ENCODE measurements around the gene TCN2. TPM values are rescaled to one million over a fixed set of nuclear protein-coding genes. Genes with fewer than 3 reads are reported as not detected.
"Not testable (repeated sequence)": the region's sequence is repeated elsewhere in the genome, so short reads cannot be mapped to it uniquely, and the experiment has no call there.

TCN2 gene
- total RNA-seq, 1 donor = 18.8 TPM

GRCh38 chr22:30565341-30565740, 41.6 kb upstream of the TCN2 start:
- Histone ChIP-seq H3K4me3 (ENCODE audit: insufficient read depth, low read length) (no peak overlapping the region), H3K27me3 (ENCODE audit: insufficient read depth, low read length) (peaks cover 16% of the 10 kb centered on the region), H3K9me3 (ENCODE audit: low read depth, low read length) (no peaks in the 10 kb centered on the region), H3K4me1 (ENCODE audit: insufficient read depth, low read length) (no peaks in the 10 kb centered on the region), H3K27ac (ENCODE audit: low read depth, low read length) (no peak overlapping the region), H4K20me1 (ENCODE audit: insufficient read depth, low read length) (no peaks in the 10 kb centered on the region), H2AFZ (ENCODE audit: low read length) (no peak overlapping the region), H3K79me2 (ENCODE audit: insufficient read depth, low read length) (no peaks in the 10 kb centered on the region), H3K4me2 (ENCODE audit: insufficient read depth, low read length) (no peak overlapping the region), H3K36me3 (ENCODE audit: insufficient read depth, low read length) (no peaks in the 10 kb centered on the region)
- TF ChIP-seq CTCF (IDR thresholded peaks at IDR 0.05; ENCODE audit: extremely low read depth, low read depth, low read length) = no peak
- peak; percentile 60 for DNase-seq (ENCODE audit: insufficient read length, low spot score, missing footprints)

GRCh38 chr22:30566125-30566524, 40.8 kb upstream of the TCN2 start:
- H3K4me2 ChIP-seq (ENCODE audit: insufficient read depth, low read length) = no peak overlapping the region
- H2AFZ ChIP-seq (ENCODE audit: low read length) = no peak overlapping the region
- no peaks in the 10 kb centered on the region for H3K9me3 ChIP-seq (ENCODE audit: low read depth, low read length)
- H3K36me3 ChIP-seq (ENCODE audit: insufficient read depth, low read length) = no peaks in the 10 kb centered on the region
- no peak overlapping the region for H3K27ac ChIP-seq (ENCODE audit: low read depth, low read length)
- H3K4me1 ChIP-seq (ENCODE audit: insufficient read depth, low read length) = no peaks in the 10 kb centered on the region
- TF ChIP-seq CTCF (IDR thresholded peaks at IDR 0.05; ENCODE audit: extremely low read depth, low read depth, low read length) = no peak
- H3K4me3 ChIP-seq (ENCODE audit: insufficient read depth, low read length) = no peak overlapping the region
- H4K20me1 ChIP-seq (ENCODE audit: insufficient read depth, low read length) = no peaks in the 10 kb centered on the region
- H3K79me2 ChIP-seq (ENCODE audit: insufficient read depth, low read length) = no peaks in the 10 kb centered on the region
- peaks cover 19% of the 10 kb centered on the region for H3K27me3 ChIP-seq (ENCODE audit: insufficient read depth, low read length)
- peak; percentile 72 for DNase-seq (ENCODE audit: insufficient read length, low spot score, missing footprints)

- H3K79me2 ChIP-seq (ENCODE audit: insufficient read depth, low read length); H3K9me3 ChIP-seq (ENCODE audit: low read depth, low read length); H2AFZ ChIP-seq (ENCODE audit: low read length); H3K36me3 ChIP-seq (ENCODE audit: insufficient read depth, low read length); H4K20me1 ChIP-seq (ENCODE audit: insufficient read depth, low read length); H3K4me2 ChIP-seq (ENCODE audit: insufficient read depth, low read length); H3K27ac ChIP-seq (ENCODE audit: low read depth, low read length); H3K4me3 ChIP-seq (ENCODE audit: insufficient read depth, low read length); H3K4me1 ChIP-seq (ENCODE audit: insufficient read depth, low read length); DNase-seq (ENCODE audit: insufficient read length, low spot score, missing footprints): not testable (repeated sequence)
- peaks cover 20% of the 10 kb centered on the region for H3K27me3 ChIP-seq (ENCODE audit: insufficient read depth, low read length)
These were observed 39.7 kb upstream of the TCN2 start for GRCh38 chr22:30567277-30567676.

GRCh38 chr22:30568137-30568805, 38.7 kb upstream of the TCN2 start:
- TF ChIP-seq CTCF (IDR thresholded peaks at IDR 0.05; ENCODE audit: extremely low read depth, low read depth, low read length) = no peak
- H3K9me3 ChIP-seq (ENCODE audit: low read depth, low read length) = no peaks in the 10 kb centered on the region
- H3K4me1 ChIP-seq (ENCODE audit: insufficient read depth, low read length) = no peaks in the 10 kb centered on the region
- H2AFZ ChIP-seq (ENCODE audit: low read length) = no peak overlapping the region
- H3K36me3 ChIP-seq (ENCODE audit: insufficient read depth, low read length) = no peaks in the 10 kb centered on the region
- H3K4me3 ChIP-seq (ENCODE audit: insufficient read depth, low read length) = no peak overlapping the region
- H3K27me3 ChIP-seq (ENCODE audit: insufficient read depth, low read length) = peaks cover 23% of the 10 kb centered on the region
- peak; percentile 14 for DNase-seq (ENCODE audit: insufficient read length, low spot score, missing footprints)
- no peak overlapping the region for H3K4me2 ChIP-seq (ENCODE audit: insufficient read depth, low read length)
- no peak overlapping the region for H3K27ac ChIP-seq (ENCODE audit: low read depth, low read length)
- H4K20me1 ChIP-seq (ENCODE audit: insufficient read depth, low read length) = peaks cover 2% of the 10 kb centered on the region
- H3K79me2 ChIP-seq (ENCODE audit: insufficient read depth, low read length) = no peaks in the 10 kb centered on the region

Data from osteoblast (primary cell).